GM21576 (cell line): Measurements from ENCODE around the gene BMS1.
A peak's percentile ranks its signal among the peaks of the same experiment; 100 is the strongest.
"Not testable (repeated sequence)": the region's sequence is repeated elsewhere in the genome, so short reads cannot be mapped to it uniquely, and the experiment has no call there.

Experiments used
- ATAC-seq: cut with Tn5 transposase; IDR thresholded peaks from one replicate; pipeline ENCODE4 v1.9.1; 2021; ENCODE audit warnings: mild to moderate bottlenecking, moderate library complexity; ENCODE audit not compliant: unreplicated experiment

Gene BMS1, protein sequence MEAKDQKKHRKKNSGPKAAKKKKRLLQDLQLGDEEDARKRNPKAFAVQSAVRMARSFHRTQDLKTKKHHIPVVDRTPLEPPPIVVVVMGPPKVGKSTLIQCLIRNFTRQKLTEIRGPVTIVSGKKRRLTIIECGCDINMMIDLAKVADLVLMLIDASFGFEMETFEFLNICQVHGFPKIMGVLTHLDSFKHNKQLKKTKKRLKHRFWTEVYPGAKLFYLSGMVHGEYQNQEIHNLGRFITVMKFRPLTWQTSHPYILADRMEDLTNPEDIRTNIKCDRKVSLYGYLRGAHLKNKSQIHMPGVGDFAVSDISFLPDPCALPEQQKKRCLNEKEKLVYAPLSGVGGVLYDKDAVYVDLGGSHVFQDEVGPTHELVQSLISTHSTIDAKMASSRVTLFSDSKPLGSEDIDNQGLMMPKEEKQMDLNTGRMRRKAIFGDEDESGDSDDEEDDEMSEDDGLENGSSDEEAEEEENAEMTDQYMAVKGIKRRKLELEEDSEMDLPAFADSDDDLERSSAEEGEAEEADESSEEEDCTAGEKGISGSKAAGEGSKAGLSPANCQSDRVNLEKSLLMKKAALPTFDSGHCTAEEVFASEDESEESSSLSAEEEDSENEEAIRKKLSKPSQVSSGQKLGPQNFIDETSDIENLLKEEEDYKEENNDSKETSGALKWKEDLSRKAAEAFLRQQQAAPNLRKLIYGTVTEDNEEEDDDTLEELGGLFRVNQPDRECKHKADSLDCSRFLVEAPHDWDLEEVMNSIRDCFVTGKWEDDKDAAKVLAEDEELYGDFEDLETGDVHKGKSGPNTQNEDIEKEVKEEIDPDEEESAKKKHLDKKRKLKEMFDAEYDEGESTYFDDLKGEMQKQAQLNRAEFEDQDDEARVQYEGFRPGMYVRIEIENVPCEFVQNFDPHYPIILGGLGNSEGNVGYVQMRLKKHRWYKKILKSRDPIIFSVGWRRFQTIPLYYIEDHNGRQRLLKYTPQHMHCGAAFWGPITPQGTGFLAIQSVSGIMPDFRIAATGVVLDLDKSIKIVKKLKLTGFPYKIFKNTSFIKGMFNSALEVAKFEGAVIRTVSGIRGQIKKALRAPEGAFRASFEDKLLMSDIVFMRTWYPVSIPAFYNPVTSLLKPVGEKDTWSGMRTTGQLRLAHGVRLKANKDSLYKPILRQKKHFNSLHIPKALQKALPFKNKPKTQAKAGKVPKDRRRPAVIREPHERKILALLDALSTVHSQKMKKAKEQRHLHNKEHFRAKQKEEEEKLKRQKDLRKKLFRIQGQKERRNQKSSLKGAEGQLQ

GRCh38 chr10:42782446-42783180 lies at the start of gene BMS1:
Gene BMS1, plus strand, starts transcription at chr10:42782795. Its CDS starts 1,600 bp downstream, at chr10:42784395.
- ATAC-seq: peak; percentile 96

DNA sequence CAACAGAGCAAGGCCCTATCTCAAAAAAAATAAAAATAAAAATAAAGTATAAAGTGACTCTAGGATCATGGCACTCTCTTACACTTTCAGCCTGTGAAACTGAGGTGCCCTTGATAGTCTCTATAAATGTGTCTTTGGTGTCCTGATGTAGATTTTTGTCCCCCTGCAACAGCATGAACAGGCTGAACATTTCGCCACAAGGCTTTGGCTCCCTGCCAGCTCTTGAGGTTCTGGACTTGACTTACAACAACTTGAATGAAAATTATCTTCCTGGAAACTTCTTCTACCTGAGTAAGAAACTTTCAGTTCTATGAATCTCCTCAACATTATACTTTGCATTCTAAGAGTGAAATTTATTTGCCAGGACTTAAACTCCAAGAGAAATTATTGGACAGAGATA lies 48.1 kb upstream of the BMS1 start:
- no peak for ATAC-seq

DNA sequence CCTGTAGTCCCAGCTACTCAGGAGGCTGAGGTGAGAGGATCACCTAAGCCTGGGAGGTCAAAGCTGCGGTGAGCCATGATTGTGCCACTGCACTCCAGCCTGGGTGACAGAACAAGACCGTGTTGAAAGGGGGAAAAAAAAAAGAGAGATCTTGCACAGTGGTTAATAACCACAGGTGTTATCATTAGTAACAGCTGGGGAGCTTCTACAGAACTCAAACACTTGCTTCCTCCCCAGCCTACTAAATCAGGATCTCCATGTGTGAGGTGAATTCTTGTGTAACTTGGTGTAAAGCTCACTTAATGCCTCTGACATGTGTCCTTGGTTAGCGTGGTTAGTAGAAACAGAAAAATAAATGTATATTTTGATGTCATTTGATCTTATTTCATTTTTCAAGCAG lies 43.9 kb upstream of the BMS1 start:
- no peak for ATAC-seq

DNA sequence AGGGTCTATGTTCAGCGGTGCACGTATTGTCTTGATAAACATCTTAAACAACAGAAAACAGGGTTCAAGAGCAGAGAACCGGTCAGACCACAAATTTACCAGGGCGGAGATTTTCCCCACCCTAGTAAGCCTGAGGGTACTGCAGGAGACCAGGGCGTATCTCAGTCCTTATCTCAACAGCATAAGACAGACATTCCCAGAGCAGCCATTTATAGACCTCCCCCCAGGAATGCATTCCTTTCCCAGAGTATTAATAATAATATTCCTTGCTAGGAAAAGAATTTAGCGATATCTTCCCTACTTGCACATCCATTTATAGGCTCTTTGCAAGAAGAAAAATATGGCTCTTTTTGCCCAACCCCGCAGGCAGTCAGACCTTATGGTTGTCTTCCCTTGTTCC lies 41.1 kb upstream of the BMS1 start:
- ATAC-seq: not testable (repeated sequence)

DNA sequence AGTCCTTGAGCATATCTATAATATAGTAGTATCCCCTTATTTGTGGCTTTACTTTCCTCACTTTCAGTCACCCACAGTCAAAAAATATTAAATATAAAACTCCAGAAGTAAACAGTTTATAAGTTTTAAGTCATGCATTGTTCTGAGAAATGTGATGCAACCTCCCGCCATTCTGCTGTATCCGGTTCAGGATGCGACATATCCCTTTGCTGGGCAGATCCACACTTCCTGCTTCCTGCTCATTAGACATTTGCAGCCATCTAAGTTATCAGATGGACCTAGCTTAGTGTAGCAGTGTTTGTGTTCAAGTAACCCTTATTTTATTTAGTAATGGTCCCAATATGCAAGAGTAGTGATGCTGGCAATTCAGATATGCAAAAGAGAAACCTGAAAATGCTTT lies 38.9 kb upstream of the BMS1 start:
- ATAC-seq: no peak

DNA sequence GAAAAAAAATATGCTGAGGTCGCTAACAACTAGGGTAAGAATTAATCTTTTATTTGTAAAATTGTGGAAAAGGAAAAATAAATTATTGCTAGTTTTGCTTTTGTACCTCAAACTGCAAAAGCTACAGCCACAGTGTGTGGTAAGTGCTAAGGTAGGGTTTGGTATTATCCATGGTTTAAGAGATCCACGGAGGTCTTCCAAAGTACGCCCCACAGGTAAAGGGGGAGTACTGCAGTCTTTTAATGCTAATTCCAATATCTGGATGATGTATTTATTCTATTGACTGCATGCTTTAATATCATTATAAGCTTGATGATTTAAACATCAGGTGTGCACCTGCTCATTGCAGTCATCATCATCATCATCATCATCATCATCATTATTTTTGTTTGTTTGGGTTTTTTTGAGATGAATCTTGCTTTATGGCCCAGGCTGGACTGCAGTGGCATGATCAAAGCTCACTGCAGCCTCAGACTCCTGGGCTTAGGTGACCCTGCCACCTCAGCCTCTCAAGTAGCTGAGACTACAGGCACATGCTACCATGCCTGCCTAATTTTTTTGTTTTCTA lies 38.4 kb upstream of the BMS1 start:
- no peak for ATAC-seq

- peak; percentile 72 for ATAC-seq
These were observed 29.5 kb upstream of the BMS1 start for GRCh38 chr10:42753126-42753506.

GRCh38 chr10:42753507-42754154 lies 29.0 kb upstream of the BMS1 start:
- no peak for ATAC-seq

DNA sequence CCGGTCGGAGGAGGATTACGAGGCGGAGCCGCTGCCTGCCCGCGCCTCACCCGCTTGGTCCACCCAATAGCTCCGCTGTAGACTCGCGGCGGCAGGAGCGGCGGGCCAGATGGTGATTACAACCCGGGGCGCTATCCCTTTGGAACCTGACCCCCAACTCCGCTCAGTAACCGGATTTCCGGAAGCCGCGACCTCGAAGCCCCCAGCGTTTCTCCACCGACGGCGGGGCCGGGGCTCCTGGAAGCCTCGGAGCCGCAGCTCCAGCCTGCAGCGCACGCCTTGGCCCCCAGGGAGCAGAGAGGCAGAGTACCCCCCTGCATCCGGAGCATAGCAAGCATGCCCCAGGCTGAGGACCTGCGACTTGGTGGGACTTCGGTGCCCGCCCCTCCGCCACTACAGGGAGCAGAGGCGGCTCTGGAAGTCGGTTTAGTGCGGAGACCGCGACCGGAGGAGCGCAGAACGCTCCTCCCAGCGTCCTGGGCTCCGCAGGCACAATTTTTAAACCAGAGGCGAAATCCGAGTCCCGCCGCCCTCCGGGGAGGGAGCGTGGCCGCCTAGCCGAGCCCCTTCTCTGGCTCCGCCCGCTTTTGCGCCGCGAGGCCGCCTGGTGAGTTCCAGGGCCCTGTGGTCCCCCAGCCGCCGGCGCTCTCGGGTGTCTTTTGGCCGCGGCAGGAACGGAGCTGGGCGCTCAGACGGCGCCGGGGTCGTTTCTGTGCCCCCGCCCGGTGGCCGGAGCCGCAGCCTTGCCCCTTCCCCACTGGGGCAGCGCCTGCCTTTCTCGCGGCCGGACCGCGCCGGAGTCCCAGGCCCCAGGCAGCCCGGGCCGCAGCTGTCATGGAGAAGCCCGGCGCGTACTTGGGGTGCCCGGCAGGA lies 28.2 kb upstream of the BMS1 start:
- ATAC-seq: peak; percentile 39

DNA sequence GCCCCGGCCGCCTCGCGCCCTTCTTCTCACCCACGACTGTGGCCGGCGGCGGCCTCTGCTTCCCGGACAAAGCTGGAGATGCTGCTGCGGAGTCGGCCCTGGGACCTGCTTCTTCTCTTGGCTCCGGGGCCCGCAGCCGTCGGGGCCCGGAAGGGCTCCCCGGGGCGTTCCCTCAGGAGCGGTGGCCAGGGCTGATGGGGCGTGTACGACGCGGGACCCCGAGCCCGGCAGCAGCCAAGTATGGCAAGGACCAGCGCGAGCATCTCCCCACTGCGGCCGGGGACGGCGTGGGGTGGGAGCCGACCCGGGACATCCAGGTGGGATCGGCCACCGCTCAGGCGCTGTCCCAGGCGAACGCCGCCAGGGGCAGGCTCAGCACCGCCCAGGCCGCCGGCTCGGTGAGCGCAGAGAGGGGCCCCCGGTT lies 27.6 kb upstream of the BMS1 start:
- no peak for ATAC-seq

GRCh38 chr10:42755556-42756093 lies 27.0 kb upstream of the BMS1 start:
- ATAC-seq: no peak

- no peak for ATAC-seq
These were observed 14.7 kb upstream of the BMS1 start for GRCh38 chr10:42767906-42768305.

- ATAC-seq: no peak
These were observed 13.9 kb upstream of the BMS1 start for GRCh38 chr10:42768581-42769152.

- no peak for ATAC-seq
These were observed 13.4 kb upstream of the BMS1 start for GRCh38 chr10:42769173-42769572.

DNA sequence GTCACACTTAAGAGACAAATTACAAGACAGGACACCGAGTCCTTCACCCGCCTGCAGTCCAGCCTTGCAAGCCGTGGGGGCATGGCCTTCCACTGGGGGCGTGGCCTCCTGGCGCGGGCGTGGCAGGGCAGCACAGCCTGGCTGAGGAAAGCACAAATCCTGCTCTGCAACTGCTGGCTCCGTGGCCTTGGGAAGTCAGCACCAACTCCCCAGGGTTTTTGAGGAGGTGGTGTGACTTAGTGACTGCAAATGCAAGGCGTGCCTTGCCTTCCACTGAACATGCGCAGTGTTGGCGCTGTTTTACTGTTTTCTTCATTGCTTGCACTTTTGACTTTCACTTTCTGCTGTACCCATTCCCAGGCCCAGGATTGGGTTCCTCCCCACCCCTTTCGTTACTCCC lies 12.9 kb upstream of the BMS1 start:
- ATAC-seq: no peak

GRCh38 chr10:42776681-42777080 lies 5.9 kb upstream of the BMS1 start:
- no peak for ATAC-seq

DNA sequence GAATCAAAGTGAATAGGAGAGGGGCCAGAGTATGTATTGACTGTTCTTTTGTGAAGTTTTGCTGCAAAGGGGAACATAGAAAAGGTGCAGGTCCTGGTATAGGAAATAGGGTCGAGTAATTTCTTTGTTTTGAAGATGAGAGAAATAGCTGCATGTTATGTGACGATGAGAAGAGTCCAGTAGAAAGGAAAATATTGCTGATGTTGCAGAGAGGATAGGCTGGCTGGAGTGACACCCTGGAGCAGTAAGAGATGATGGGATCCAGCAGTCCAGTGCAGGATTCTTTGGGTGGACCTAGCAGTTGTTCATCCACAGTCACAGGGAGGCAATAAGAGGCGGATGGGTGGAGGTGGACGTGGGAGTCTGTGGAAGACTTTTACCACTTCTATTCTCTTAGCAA lies 2.1 kb upstream of the BMS1 start:
- no peak for ATAC-seq

DNA sequence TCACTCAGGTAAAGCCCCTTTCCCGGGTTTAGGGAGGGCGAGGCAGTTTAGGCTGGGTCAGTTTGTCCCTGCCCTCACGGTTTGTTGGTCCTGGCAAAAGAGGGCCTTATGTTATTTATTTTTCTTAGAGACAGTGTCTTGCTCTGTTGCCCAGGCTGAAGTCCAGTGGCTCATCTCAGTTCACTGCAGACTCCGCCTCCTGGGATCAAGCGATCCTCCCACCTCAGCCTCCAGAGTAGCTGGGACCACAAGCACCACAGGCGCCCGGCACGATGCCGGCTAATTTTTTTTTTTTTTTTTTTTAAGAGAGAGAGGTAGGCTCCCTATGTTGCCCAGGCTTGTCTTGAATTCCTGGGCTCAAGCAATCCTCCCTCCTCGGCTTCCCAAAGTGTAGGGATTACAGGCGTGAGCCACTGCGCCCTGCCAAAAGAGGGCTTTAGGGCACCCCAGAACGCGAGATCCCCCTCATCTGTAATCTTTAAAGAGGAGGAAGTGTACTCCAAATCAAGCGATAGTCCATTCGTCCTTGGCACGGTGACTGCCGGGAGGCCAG lies 626 bp upstream of the BMS1 start:
- peak; percentile 1 for ATAC-seq
